ENCODE measurements around the gene OR51B2.

OR51B2 gene

DNA sequence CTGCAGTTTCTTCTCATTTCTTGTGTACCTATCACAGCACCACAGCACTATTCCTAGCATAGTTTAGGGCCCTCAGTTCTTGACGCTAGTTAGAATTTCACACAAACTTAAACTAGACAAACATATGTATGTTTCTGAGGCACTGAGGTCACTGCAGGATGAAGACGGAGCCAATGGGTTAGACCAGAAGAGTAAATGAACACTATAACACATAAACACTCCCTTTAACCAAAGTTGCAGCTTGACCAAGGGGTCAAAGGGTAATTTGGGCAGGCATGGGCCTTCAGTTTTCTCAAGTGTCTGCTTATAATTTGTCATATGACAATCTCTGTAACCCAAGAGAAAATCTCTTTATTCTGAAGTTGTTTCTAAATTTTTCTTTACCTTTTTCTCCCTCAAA is 41.5 kb downstream of the OR51B2 start:
- no peak for DNase-seq

DNA sequence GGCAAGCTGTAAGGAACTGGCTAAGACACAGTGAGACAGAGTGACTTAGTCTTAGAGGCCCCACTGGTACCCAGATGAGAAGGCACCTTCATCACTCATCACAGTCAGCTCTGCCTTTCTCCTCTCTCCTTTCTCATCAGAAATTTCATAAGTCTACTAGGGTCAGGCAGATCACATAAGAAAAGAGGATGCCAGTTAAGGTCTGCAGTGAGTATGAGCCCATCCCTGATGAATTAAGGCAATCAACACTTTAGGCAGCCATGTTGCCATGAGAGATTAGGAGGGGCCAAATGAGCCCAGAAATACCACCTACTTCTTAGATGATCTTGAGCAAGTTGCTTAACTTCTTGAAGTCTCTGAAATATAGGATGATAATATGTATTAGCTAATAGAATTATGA is 42.5 kb downstream of the OR51B2 start:
- DNase-seq, result no peak

DNA sequence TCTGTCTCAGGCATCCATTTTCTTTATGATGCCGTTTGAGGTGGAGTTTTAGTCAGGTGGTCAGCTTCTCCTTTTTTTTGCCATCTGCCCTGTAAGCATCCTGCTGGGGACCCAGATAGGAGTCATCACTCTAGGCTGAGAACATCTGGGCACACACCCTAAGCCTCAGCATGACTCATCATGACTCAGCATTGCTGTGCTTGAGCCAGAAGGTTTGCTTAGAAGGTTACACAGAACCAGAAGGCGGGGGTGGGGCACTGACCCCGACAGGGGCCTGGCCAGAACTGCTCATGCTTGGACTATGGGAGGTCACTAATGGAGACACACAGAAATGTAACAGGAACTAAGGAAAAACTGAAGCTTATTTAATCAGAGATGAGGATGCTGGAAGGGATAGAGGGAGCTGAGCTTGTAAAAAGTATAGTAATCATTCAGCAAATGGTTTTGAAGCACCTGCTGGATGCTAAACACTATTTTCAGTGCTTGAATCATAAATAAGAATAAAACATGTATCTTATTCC is 43.5 kb downstream of the OR51B2 start:
- DNase-seq, result no peak

DNA sequence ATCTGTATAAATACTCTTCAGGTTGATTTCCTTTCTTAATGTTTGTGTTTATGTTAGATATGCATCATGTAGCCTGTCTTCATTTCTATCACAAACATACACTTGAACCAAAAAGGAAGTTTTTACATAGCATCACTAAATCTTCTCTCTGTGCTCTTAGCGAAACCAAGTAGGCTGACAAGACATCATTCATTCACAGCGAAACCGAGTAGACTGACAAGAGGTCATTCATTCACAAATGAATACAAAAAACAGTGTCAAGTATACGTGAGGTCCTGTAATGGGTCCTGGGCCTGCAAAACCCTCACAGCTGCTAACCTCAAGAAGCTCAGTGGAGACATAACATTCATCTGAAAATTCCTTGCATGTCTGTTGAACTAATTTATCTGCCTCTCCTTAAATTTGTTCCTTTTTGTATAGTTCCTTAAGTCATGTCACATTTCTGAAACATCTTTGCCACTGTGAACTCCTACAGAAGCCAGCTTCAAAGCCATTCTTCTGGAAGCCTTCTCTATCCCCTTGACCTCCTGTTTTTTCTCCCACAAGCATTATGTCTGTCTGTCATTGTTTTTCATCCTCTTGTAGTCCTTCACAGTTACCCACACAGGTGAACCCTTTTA is 44.5 kb downstream of the OR51B2 start:
- no peak for DNase-seq

DNA sequence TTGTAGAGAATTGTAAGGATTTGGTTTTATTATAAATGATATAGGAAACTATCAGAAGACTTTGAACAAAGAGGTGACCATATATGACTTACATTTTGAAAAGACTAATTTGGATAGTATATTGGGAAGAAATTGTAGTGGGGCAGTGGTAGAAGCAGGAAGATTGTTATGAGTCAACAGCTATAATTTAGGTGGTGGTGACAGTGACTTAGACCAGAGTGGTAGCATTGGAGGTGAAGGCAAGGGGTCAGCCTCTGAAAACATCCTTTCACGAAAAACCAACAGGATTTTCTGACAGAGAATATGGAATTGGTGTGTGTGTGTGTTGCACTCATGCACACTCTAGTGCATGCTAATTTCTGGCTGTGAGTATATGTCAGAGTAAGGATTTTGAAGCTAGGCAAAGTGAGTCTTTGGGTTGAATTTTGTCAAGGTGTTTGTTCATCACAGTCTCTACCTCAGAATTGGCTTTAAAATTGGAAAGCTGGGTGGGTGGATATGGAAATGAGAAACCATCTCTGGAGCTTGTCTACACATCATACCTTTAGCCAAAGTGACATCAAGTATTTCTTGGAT is 46.2 kb downstream of the OR51B2 start:
- no peak for DNase-seq

DNA sequence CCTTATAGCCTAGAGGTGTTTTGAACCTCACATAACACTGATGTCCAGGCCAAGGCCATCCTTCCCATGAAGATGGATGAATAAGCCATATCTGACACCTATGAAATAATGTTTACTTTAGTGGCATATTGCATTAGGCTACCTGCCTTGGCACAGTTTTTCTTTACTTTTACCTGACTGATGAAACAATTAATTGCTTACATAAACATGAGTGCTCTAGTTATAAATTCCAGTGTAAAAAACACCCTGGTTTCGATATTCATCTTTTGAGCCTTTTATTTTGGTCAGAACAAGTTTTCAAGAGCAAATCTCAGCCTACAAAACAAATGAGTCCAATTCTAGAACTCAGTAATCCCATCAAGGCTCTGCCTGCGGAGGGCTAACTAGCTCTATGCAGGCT is 47.4 kb downstream of the OR51B2 start:
- no peak for DNase-seq

DNA sequence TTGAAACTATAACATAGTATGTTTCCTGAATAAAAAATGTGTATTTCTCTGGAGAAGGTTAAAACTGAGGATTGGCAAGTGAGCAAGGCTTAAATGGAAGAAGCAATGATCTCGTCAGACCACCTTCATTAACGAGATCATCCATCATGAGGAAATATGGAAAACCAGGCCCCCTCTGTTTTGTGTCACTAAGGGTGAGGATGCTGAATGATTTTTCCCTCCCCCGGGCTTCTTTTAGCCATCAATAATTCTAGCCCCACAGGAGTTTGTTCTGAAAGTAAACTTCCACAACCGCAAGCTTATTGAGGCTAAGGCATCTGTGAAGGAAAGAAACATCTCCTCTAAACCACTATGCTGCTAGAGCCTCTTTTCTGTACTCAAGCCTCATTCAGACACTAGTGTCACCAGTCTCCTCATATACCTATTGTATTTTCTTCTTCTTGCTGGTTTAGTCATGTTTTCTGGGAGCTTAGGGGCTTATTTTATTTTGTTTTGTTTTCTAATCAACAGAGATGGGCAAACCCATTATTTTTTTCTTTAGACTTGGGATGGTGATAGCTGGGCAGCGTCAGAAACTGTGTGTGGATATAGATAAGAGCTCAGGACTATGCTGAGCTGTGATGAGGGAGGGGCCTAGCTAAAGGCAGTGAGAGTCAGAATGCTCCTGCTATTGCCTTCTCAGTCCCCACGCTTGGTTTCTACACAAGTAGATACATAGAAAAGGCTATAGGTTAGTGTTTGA is 48.6 kb downstream of the OR51B2 start:
- no peak for DNase-seq

DNA sequence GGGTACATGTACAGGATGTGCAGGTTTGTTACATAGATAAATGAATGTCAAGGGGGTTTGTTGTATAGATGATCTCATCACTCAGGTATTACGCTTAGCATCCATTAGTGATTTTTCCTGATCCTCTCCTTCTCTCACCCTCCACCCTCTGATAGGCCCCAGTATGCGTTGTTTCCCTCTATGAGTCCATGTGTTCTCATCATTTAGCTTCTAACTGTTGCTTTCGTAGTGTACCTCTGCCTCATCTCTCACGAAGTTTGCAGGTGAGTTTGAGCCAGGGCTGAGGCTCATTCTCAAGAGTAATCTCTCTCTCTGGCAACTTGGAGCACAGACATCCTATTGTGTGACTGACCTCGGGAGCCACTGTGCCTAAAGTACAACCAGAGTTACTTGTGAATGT is 49.7 kb downstream of the OR51B2 start:
- no peak for DNase-seq

All from right kidney (tissue), 1 donor.